Left renal pelvis (tissue), 4 donors: Measurements from ENCODE around the gene GNAI2. TPM values are rescaled to one million over a fixed set of nuclear protein-coding genes. Genes with fewer than 3 reads are reported as not detected.
"Not testable (repeated sequence)": the region's sequence is repeated elsewhere in the genome, so short reads cannot be mapped to it uniquely, and the experiment has no call there.

Source experiments
- DNase-seq, 4 donors: peaks; one replicate each; pipeline ENCODE4 v3.0.0-alpha.2; 2013; ENCODE audit warnings: low read depth in 4 of 4, low spot score in 3 of 4
- polyA plus RNA-seq, 4 donors: library from polyadenylated mRNA; unstranded; fragments of 120-200 nt; gene quantifications; one replicate each; pipeline ENCODE4 v1.2.1, GENCODE V29; 2013; ENCODE audit not compliant: insufficient read length in 4 of 4

GNAI2 gene
- polyA plus RNA-seq, 4 donors: 190 to 248 (median 214) TPM

DNA sequence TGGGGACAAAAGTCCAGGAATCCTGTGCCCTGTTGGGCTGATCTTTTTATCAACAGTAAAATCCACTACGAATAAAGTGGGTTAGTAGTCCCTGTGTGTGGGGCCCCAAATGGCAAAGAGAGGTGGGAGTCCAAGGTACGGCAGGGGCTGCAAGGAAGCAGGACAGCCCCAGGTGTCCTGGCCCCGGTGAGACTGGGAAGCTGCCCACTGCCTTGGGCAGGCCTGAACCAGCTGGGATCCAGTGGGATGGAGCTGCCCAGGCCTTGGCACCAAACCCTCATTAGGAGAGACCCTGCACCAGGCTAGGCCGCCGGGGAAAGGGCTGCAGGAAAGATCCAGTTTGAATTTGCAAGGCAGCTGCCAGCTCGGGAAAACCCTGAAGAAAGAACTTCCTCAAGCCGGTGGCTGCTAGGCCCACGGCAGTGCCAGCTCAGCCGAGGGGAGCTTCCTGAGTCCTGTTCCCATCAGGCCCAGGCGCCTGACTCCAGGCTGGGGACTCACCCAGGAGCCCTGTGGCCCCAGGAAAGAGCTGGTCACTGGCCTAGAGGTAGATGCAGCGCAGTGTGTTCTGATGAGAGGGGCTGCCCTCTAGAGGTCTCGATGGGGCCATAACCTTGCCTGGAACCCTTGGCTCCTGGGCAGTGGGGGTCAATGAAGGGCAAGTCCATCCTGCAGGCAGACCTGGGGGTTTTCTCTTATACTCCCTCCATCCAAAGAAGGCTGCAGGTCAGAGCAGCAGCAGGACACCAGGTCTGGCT lies 14.4 kb upstream of the GNAI2 start:
- no peak for DNase-seq

DNA sequence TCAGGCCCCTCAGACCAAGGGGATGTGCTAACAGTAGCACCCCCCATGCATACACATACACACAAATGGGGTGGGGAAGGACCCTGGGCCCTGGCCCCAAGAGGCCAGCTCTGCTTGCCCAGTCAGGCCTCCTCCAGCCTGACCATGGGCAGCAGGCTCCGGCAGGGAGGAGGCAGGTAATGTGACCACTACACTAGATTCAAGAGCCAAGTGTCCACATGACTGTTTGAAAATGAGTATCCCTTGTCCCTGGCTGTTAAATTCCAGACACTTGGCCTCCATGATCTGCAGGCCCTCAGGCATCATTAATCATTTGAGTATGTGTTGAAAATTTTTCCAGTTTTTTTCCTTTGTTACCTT lies 13.9 kb upstream of the GNAI2 start:
- no peak for DNase-seq

DNA sequence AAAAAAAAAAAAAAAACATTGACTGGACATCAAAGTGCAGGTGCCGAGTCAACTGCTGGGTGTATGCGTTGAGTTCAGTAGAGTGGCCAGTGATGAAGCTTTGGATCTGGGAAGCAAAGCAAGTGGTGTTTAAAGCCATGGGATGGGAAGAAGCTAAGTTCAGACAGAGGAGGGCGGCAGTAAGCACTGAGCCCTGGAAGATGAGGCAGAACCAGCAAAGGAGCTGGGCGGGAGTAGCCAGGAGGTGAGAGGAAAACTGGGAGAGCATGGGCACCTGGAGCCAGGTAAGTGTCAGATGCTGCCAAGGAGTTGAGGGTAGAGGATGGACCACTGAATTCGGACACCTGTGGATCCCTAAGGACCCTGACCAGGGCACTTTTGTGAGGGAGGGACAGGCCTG lies 11.4 kb upstream of the GNAI2 start:
- DNase-seq: no peak

DNA sequence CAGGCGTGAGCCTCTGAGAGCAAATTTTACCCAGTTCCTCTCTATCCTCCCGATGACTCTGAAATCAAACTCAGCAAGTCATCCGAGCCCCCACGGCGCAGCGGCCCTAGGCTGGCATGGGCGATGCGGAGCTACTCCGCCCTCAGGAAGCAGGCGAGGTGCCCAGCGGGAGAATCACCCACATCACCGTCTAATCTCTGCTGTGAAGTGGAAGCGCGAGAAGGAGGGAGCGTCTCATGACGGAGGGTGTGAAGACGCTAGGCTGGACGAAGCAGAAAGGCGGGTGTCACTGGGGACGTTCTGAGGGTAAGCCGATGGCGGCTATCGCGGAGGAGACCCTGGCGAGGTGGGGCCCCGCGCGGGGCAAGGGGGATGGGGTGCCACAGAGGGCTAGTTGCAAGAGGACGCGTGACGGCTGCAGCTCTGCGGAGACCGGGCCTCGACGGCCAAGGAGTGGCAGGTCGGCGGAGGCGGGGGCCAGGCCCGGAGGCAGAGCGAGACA lies 9.1 kb upstream of the GNAI2 start:
- DNase-seq: no peak

DNA sequence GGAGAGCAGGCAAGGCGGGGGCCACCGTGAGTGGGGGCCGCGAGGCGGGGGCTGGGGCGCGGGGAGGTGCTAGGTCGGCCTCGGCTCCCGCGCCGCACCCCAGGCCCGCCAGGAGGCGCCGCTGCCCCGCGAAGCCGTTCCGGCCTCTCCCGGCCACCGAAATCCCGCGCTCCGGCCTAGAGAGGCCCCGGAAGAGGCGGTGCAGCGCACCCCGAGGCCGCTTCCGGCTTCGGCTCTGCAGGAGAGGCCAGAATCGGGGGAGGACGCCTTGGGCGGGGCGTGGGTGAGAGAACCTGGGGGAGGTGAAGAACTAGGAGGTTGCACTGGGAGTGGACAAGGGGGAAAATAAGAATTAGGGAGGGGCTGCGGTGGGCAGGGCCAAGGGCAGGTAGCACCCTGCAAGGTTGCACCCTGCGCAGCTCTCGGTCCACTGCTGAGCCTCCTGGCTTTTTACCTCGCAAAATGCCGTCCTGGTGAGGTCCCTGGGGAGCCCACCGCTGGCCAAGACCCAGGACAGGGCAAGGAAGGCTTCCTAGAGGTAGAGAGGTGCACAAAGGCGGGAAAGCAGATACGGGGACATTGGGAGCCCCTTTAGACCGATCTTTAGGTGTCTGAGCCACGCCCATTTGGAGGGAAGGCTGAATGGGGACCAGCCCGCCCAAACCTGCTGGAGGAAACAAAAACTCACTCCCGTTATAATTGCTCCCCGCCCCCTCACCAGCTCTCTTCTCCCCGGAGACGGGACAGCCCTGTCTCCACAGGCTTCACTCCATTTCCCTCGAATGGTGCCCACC lies 8.4 kb upstream of the GNAI2 start:
- peak in 3 of 4 donors; percentile 90 to 91 (median 91) for DNase-seq

DNA sequence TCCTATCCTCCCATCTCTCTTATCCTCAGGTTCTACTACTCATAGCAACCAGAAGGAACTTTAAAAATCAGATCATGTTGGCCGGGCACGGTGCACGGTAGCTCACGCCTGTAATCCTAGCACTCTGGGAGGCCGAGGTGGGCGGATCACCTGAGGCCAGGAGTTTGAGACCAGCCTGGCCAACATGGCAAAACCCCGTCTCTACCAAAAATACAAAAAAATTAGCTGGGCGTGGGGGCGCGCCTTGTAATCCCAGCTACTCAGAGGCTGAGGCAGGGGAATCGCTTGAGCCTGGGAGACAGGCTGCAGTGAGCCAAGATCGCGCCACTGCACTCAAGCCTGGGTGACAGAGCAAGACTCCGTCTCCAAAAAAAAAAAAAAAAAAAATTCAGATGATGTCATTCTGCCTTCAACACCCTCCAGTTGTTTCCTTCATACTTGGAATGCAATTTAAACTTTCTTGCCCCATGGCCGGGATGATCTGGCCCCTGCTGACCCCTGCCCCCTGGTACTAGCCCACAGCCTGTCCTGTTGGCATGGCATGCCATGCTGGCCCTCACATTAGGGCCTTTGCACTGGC lies 7.7 kb upstream of the GNAI2 start:
- DNase-seq: not testable (repeated sequence)

DNA sequence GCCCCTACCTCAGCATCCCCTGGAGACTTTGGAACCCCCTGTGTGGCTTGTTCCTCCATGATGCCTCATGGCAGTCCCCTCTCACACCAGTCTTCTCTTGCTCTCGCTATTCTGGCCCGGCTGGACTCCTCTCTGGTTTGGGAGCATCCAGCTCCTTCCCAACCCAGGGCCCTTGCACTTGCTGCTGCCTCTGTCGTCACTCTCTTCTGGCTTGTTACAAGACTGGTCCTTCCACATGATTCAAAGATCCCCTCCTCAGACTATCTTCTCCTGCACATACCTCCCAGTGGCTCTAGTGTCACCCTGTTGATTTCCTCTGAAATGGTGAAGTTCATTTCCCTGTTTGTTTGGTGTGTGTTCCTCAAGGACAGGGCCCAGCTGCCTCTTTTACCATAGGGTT lies 6.5 kb upstream of the GNAI2 start:
- DNase-seq: no peak

DNA sequence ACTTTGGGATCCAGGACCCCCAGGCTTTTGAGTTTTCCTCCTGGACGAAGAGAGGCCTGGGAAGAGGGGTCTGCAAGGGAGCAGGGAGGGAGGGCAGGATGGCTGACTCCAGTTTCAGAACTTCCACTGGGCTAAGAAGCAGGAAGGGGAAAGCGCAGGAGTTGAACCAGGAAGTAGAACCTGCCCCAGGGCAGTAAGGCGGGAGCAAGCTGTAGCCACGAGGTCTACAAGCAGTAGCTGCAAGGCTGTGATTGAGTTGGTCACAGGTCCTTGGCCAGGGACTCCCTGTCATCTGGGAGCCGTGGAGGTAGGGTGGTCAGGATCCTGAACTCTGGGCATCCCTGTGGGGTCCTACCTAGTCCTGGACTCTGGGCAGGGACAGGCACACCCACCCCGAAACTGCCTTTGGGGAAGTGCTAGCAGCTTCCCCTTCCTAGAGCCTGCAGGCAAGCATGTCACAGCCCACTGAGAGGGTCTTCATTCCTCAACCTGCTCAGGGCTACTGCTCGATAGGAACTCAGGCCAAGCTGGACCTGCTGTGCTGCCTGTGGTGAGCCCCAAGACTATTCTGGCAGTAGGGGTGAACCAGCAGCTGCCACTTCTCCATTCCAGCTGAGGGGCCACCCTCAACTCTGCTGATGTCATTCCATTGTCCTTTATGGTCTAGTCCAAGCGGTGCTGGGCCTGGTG lies 5.8 kb upstream of the GNAI2 start:
- DNase-seq: no peak

DNA sequence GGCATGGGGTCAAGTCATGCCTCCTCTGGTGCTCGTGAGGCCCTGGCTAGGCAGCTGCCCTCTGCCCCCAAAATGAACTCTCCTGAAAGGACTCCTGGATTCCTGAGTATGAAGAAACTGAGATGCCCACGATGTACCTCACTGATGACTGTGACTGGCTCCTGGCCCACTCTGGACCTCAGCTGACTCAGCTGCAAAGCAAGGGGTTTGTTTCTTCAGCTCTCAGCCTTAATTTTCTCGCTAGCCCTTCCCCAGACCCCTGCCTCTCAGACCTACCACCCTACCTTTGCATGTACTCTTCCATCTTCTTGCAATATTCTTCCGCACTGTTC lies 5.2 kb upstream of the GNAI2 start:
- no peak for DNase-seq

DNA sequence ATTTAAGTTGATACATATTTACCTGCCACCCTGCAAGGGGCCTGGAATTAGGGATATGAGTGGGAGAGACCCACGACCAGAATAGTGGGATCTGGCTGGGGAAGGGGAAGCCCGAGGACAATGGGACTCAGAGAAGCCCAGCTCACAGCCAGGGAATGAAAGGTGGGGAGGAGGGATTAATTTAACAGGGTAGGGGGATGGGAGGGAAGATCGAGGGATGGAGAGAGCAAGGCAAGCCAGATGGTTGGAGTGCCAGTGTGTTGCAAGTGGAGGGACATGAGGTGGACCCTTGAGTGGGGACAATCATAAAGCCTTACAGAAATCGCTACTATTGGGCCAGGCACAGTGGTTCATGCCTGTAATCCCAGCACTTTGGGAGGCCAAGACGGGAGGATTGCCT lies 4.4 kb upstream of the GNAI2 start:
- DNase-seq: no peak

DNA sequence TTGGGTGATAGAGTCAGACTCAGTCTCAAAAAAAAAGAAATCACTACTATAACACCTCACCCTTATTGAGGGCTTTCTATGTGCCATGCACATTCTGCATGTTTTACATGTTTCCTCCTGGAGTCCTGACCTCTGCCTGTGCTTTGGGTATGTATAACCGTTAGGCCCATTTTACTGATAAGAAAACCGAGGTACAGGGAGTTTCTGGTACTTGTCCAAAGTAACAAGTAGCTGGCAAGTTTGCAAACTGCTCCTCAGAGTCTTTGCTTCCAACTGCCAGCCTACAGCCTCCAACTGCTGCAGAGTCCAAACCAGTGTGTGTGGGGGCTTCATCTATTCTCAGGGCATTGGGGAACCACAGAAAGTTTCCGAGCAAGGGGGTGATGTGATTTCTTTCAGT lies 3.7 kb upstream of the GNAI2 start:
- no peak for DNase-seq

DNA sequence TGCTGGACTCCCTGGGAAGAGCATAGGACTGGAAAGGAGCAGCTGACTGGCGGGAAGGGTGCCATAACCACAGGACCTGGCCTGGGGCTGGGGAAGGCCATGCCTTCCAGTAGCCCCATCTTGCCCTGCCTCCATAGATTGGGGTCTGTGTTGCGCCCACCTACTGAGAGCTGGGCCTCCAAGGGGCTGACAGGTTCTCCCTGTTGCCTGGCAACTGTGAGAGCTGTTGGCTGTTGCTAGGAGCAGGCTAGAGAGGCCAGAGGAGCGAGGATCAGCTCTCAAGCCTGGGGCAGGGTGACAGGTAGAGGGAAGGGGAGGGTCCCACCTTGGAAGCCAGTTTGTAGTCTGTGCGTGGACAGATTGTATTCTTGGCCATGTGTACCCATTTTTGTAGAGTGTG lies 2.8 kb upstream of the GNAI2 start:
- no peak for DNase-seq

DNA sequence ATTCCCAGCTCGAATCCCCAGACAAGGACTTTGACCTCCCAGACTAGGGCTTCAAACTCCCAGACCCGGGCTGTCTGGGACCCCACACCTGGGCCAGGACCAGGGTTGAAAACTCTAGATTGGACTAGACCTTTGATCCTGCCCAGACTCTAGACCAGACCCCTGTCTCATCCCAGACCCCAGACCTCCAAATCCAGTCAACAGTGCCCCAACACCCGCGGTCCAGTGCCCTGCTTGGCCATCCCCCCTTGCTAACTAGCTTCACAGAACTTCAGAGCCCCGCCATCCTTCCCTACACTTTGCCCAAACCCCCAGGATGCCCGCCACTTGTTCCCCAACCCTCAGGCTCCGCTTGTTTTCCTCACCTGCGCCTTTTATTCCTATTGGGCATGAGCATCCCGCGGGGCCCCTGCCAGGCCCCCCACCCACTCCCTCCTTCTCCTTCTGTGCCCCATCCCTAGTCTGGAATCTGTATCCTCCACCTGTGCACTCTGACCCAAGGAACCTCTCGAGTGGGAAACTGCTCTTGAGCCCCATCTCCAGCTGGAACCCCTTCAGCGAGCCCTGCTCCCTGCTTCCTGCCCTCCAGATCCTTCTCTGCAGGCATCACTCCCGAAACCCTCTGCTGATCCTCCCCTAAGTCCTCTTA lies 604 bp downstream of the GNAI2 start:
- DNase-seq: no peak

DNA sequence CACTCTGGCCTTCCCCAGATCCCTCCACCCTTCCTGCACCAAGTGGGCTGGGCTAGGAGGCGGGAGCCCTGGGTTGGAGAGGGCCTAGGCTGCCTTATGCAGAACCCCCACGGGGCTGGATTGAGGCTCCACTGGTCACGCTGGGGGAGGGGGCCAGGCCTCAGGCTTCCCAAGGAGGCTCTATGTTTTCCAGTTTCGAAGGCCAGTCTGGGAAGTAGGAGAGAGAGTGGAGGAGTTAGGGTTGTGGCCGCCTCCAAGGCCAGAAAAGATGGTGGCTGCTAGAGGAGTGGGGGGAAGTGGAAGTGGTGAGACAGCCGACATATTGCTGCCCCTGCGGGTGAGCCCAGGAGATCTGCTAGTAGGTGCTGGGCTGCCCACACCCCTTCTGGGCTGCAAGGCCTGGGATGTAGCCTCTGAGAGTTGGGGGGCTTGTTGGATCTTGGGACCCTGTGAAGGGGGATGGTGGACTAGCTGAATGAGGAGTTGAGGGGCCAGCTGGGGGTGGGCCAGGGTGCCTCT lies 1.2 kb downstream of the GNAI2 start:
- no peak for DNase-seq

DNA sequence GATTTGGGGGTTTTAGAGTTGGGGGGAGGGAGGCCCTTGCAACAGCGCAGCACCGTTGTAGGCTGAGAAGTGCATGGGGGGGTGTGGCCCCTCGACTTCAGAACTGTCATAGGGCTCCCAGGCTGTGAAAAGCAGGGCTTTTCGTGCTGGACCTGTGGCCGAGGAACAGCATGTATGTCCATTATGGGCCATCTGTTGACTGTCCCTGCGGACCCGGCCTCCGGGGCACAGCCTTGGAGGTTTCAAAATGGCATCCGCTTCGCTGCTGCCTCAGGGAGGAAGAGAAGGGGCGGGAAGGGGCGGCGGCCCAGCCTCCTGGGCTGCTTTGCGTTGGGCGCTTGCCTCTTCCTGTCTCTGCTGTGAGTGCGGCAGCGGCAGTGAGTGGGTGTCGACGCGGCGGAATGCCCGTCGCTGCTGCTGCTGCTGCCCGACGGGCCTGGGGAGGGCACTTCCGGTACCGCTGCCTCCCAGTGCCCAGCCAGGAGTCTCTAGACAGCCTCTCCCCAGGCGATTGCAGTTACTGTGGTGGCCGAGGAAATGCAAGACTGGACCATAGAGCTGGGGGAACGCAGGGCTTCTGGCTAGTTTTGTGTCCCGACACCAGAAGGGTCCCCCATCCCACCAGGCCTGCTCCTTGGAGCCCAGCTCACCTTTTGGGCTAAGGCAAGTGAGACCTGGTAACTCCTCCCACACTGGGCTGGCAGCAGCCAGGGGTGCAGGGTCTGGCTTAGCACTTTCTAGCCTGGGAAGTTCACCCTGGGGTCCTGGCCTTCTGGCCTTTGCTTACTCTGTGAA lies 1.9 kb downstream of the GNAI2 start:
- DNase-seq: no peak

DNA sequence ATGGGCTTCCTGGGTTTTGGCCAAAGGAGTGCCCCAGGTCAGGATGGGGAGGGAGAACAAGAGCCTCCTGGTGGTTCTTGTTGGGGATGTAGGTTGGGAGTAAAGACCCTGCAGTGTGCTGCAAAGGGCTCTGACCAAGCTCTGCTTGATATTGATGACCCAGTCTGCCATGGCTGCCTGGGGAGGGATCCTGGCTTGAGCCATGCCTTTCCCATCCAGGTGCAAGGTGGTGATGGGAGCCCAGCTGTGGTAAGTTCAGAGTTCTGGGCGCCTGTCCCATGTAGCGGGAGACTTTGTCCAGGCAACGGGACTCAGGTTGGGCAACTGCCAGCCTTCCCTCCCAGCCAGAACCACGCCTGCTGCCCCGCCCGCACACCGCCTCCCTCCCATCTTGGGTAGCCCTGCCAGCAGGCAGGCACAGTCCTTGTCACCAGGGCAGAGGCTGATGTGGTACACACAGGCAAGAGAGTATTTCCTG lies 2.6 kb downstream of the GNAI2 start:
- DNase-seq: no peak

DNA sequence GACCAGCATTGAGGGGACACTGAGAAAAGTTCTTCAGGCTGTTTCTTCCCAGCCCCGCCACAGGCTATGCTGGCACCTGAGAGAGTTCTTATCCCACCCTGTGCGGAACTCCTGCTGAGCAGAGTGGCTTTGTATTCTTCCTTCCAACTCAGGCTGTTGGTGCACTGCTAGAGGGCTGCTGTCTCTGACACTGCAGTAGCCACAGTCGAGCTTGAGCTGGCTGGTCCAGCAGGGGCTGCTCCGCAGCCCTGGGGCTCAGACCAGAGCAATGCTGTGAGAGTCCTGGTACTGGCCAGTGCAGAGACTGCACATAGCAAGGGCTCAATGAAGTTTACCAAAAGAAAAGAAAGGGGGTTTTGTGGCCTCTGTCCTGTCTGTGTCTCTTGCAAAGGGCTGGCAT lies 3.6 kb downstream of the GNAI2 start:
- DNase-seq: no peak

DNA sequence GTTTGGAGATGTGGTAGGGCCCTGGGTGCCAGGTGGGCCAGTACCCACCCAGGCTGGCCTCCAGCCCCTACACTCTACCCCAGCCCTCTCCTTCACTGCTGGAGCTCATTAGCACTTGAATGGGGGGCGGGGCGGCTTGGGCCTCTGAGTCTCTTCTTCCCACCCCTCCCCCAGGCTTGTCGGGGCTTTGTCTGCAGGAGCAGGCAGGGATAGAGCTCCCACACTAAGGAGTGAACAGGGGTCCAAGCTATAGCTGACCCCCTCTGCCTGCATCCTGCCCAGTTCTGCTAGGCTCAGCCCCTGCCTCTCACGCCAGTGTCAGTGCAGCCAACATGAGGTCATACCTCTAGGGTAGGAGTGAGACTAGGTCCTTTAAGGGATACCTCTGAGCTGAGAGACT lies 5.2 kb downstream of the GNAI2 start:
- no peak for DNase-seq

DNA sequence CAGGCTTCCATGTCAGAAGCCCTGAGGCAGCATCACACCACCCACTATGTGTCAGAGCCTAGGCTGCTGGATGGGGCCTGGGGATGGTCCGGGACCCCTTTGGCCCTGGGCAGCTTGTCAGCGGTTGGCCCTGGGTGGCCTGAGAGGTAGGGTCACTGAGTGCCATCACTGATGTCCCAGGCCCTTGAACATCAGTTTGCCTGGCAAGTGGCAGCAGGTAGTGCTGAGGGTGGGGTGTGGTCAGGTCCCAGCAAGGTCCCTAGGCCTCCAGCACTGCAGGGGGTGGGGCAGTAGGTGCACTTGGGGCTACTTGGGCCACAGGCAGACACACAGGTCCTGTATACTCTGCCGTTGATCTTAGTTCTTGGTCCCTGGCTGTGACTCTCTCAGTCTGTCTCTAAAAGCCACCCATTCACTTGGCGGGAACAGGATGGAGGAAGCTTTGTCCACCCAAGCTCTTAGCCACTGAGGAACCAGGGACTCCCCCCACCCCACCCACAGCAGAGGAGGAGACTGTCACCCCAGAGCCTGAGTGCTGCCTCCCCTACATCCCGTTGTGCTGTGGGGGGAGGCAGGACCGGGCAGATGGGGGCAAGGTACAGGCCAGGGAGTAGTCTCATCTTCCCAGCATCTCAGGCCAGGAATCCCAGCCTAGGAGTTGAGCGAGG lies 5.8 kb downstream of the GNAI2 start:
- DNase-seq: no peak
